IPS DF 4.7 (cell line): ENCODE results near the gene SLC22A12.

ENCODE experiments used
- DNase-seq: peaks from one replicate; pipeline ENCODE4 v3.0.0-alpha.2; 2013; ENCODE audit warnings: low spot score; ENCODE audit errors: extremely low read depth

Gene SLC22A12

DNA sequence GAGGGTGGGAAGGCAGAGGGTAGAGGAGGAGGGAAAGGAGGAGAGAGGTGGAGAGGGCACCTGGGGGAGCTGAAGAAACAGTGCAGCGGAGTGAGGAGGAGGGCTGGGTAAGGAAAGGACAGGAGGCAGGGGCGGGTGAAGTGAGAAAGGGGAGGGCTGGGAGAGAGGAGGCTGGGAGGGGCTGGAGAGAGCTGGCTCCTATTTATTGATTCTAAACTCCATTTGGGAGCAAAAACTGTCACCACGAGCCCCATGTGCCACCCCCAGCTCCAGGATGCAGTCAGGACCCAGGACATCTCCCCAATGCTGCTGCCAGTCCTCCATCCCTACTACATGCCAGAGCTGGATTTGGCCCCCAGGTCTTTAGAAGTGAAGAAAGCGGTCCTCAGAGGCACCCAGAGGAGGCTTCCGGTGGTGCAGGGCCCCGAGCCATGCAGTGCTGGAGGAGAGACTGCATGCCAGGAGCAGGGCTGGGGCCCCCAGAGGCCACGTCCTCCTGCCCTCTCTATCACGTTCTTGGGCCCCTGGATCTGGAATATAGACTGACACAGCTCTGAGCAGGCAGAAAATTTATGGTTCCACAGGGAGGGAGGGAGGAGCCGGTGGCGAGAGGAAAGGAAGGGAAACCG, 53.7 kb downstream of the SLC22A12 start:
- no peak for DNase-seq

DNA sequence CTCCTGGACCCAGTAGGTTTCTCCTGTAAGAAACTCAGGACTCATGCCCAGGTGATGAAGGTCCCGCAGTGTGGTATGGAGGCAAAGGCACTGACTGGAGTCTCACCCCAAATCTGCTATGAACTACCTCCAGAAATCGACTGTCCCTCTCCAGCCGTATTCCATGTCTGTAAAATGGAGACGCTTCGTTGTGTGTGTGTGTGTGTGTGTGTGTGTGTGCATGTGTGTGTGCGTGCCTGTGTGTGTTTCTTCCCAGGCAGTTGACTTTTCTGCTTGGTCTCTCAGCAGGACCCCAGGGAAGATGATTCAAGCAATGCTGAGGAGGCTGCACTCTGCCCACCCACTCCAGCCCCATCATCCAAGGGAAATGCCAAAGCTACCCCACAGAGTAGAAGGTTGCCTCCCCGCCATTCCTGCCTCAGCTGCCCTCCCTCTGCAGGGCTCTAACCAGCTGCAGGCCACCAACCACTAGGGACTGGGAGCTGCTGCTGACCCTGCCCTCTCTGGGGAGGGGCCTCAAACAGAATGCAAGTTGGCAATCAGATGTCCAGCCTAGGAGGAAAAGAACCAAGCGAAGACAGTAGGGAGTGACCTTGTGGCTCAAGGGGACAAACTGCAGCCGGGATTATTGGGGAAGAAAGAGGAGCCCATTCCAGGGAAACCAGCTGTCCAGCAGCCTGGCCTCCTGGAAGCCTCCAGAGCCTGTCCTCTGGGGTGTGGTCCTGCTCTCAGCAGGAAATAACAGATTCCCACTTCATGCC, 56.2 kb downstream of the SLC22A12 start:
- no peak for DNase-seq

DNA sequence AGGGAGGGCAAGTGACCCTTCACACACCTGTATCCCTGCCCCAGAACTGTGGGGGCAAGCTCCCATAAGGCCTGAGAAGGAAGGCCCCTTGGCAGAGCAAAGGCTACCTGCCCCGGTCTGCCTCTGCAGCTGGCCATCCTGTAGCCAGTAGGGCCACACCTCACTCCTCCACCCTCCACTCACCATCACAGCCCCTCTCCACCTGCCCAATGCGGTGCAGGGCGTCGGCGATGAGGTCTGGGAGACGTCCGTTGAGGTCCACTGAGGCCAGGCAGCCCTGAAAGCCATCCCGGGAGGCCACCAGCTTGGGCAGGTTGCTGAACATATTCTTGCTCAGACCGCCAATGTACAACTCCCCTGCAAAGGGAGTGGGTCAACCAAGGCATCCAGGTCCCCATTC, 57.5 kb downstream of the SLC22A12 start:
- no peak for DNase-seq

DNA sequence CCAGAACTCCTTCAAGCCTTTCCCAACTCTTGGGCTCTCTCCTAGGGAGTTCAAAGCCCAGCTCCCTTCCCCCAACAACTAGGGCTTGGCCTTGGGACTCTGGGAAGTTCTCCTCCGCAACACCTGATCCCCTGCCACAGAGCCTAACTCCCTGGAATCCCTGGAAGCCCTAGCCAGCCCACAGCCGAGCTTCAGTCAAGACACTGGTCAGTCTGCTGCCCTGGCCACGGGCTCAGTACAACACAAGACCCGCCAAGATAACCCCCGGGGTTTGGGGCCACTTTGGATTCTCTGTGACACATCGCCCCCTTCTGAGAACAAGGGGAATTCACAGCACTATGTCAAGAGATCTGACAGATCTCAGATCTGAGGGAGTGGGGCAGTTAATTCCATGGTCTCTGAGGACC, 58.3 kb downstream of the SLC22A12 start:
- no peak for DNase-seq

DNA sequence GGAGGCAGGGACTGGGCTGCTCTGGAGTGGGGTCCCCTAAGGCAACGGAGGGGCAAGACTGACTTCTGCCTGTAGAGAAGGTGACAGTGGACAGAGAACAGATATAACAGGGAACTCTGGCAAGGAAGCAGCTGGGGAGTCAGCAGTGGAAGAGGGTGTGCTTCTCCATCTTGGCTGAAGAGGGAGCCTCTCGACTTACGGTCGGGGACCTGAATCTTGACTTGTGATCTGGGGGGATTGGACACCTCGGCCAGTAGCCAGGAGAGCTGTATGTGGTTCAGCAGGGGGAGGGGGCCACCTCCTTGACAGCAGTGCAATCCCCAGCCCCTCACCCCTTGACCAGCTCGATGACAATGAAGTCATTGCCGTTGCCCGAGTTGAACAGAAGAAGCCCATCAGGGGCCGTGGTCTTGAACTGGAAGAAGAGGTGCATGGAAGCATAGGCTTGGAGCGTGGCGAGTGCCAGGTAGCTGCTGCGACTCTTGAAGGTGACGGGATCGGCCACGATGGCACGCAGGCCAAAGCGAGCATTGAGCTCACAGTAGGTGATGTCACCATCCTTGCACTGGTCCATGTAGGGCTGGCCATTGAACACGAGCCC, 60.0 kb downstream of the SLC22A12 start:
- DNase-seq = no peak
